ENCODE data around the gene PRRX1.

Gene PRRX1

GRCh38 chr1:170678027-170678600 lies 14.2 kb downstream of the PRRX1 start:
- DNase-seq (ENCODE audit: extremely low read depth, low read depth) = no peak
- no peak for TF ChIP-seq CTCF (IDR thresholded peaks at IDR 0.05; ENCODE audit: low read depth, low read length)

GRCh38 chr1:170680428-170680827 lies 16.5 kb downstream of the PRRX1 start:
- no peak for DNase-seq (ENCODE audit: extremely low read depth, low read depth)
- TF ChIP-seq CTCF (IDR thresholded peaks at IDR 0.05; ENCODE audit: low read depth, low read length) = no peak

DNA sequence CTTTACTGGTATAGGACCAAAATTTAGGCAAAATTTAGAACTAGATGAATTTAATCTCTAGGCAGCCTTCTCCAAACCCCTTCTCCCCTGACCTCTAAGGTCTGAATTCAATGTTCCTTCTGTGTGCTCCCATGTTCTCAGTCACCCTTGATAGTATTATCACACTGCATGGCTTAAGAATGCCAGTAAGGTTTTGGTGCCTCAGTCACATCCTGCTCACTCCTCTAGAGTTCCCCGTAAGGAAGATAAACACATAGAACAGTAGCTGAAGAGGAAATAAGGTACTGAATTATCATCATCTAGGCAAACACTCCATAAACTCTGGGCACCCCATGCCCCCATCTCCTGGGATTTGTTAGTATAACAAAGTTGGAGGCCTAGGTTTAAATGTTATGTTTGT lies 18.2 kb downstream of the PRRX1 start:
- no peak for DNase-seq (ENCODE audit: extremely low read depth, low read depth)

GRCh38 chr1:170682809-170683208 lies 18.9 kb downstream of the PRRX1 start:
- no peak for DNase-seq (ENCODE audit: extremely low read depth, low read depth)
- no peak for TF ChIP-seq CTCF (IDR thresholded peaks at IDR 0.05; ENCODE audit: low read depth, low read length)

More for the DNA sequence above, 18.2 kb downstream of the PRRX1 start:
- TF ChIP-seq CTCF (IDR thresholded peaks at IDR 0.05; ENCODE audit: low read depth, low read length) = no peak

DNA sequence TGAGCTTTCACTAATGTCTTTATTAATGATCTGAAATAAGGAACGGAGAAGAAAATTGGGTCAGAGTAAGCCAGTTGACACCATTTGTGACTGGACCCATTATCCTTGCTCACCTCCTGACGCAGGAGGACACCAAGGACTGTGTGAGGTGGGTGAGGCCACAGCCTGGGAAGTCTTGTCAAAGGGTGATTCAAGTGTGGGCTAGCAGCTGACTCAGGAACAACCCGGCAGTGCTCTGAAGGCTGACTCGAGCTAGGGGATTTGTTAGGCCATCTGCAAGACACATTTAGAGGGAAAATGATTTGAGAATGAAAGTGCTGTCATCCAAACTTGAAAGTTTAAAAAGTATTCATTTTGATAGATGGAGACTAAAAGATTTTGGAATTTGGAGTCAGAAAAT lies 21.2 kb downstream of the PRRX1 start:
- no peak for DNase-seq (ENCODE audit: extremely low read depth, low read depth)
- no peak for TF ChIP-seq CTCF (IDR thresholded peaks at IDR 0.05; ENCODE audit: low read depth, low read length)

DNA sequence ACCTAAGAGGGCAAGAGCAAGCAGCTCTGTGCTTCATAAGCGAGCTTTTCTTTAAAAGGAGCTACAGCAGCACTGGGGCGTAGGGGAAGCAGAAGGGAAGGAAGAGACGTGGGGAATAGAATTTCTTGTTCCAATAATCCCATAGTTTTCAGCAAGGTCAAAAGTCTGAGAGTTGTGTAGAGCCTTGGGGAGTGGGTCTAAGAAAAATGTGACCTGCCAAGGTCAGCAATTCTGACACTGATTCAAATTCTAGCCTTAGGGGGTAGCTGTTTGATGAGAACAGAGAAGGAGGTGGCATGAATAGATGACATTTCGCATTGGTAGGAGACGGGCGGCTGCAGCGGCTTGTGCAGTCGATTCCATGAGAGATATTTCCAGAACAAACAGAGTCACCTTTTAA lies 22.4 kb downstream of the PRRX1 start:
- TF ChIP-seq CTCF (IDR thresholded peaks at IDR 0.05; ENCODE audit: low read depth, low read length) = no peak
- DNase-seq (ENCODE audit: extremely low read depth, low read depth) = no peak

DNA sequence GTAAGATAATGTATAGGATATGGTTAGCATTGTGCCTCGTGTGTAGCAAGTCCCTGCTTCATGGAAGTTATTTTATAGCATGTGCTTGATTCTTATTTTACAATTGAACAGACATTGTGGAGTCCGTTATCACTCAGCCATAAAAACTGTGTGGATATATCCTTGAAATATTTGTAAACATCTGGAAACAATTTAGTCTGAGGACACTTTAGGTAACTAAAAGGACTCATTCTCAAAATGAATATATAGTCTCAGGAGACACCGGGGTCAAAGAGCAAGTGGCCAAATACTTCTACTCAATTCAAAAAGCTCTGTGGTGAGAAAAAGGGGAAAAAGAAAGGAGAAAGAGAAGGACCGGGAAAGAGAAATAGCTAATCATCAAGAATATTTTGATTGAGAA lies 23.7 kb downstream of the PRRX1 start:
- DNase-seq (ENCODE audit: extremely low read depth, low read depth) = no peak
- TF ChIP-seq CTCF (IDR thresholded peaks at IDR 0.05; ENCODE audit: low read depth, low read length) = no peak
